GM12892 (cell line): ENCODE data around the gene MYO1A.
"Not testable (repeated sequence)": the region's sequence is repeated elsewhere in the genome, so short reads cannot be mapped to it uniquely, and the experiment has no call there.

ENCODE experiments used
- POLR2A ChIP-seq: IDR thresholded peaks from 2 replicates; pipeline ENCODE4 v1.6.1; 2011; ENCODE audit warnings: low read depth, low read length, control low read depth
- POLR2AphosphoS5 ChIP-seq: IDR thresholded peaks from 2 replicates; pipeline ENCODE4 v1.6.1; 2011; ENCODE audit warnings: low read depth, low read length, control low read depth
- TAF1 ChIP-seq: IDR thresholded peaks from 2 replicates; pipeline ENCODE4 v1.6.1; 2011; ENCODE audit warnings: low read depth, mild to moderate bottlenecking, control low read depth, low read length, borderline replicate concordance

DNA sequence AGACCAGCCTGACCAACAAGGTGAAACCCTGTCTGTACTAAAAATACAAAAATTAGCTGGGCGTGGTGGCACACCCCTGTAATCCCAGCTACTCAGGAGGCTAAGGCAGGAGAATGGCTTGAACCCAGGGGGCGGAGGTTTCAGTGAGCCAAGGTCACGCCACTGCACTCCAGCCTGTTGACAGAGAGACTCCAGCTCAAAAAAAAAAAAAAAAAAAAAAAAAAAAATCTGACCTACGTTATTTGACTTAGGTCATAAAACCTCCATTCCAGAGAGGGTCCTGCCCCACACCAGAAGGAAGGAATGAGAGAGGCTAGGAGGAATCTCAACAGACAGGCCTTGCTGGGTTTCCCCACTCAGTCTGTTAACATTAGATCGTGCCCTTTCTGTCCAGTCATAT lies 31.6 kb downstream of the MYO1A start:
- not testable (repeated sequence) for TF ChIP-seq POLR2AphosphoS5, POLR2A, TAF1
